SU-DHL-6 (cell line): ENCODE data around the gene SIRT4.

Source experiments
- H2AFZ ChIP-seq: fragments of 200-600 bp; sonication (generic); 2 replicates; pipeline ENCODE4 v1.6.1; 2014; ENCODE audit warnings: low read depth, mild to moderate bottlenecking, moderate library complexity, mixed read lengths, antibody characterized with exemption, low read length; ENCODE audit not compliant: severe bottlenecking
- H3F3A ChIP-seq: fragments of 200-600 bp; shearing (Covaris generic); 2 replicates; pipeline ENCODE4 v1.6.0; 2016; ENCODE audit warnings: antibody characterized with exemption, mild to moderate bottlenecking; ENCODE audit not compliant: insufficient read depth
- H3K27ac ChIP-seq: fragments of 200-600 bp; sonication (generic); 2 replicates; pipeline ENCODE4 v1.5.1; 2016; ENCODE audit warnings: low read depth, mild to moderate bottlenecking, low read length, moderate library complexity, mixed read lengths
- H3K27me3 ChIP-seq: fragments of 200-600 bp; sonication (generic), shearing (Covaris generic); 2 replicates; pipeline ENCODE4 v1.6.0; 2014; ENCODE audit warnings: mild to moderate bottlenecking, low read length
- H3K36me3 ChIP-seq: fragments of 200-600 bp; sonication (generic); 2 replicates; pipeline ENCODE4 v1.6.1; 2014; ENCODE audit warnings: mild to moderate bottlenecking, low read length, mixed read lengths
- H3K4me2 ChIP-seq: fragments of 300-600, 200-600 bp; shearing (Covaris generic), sonication (generic); 2 replicates; pipeline ENCODE4 v1.6.0; 2014; ENCODE audit warnings: low read length, low read depth, mild to moderate bottlenecking; ENCODE audit not compliant: poor library complexity, severe bottlenecking
- H3K4me3 ChIP-seq: fragments of 200-600 bp; sonication (generic); 2 replicates; pipeline ENCODE4 v1.5.1; 2014; ENCODE audit warnings: antibody characterized with exemption, low read length, mild to moderate bottlenecking, mixed read lengths; ENCODE audit not compliant: insufficient read depth, poor library complexity, severe bottlenecking
- H3K79me2 ChIP-seq: fragments of 200-600 bp; sonication (generic); 2 replicates; pipeline ENCODE4 v1.6.1; 2014; ENCODE audit warnings: mild to moderate bottlenecking, low read length, moderate library complexity; ENCODE audit not compliant: insufficient read depth
- H3K9ac ChIP-seq: fragments of 200-600 bp; sonication (generic); 2 replicates; pipeline ENCODE4 v1.7.0; 2014; ENCODE audit warnings: mild to moderate bottlenecking, low read length
- H3K9me2 ChIP-seq: fragments of 200-600 bp; sonication (generic); replicated peaks from 2 replicates; pipeline ENCODE4 v1.6.1; 2014; ENCODE audit warnings: low read length; ENCODE audit not compliant: insufficient read depth
- H3K9me3 ChIP-seq: fragments of 200-600 bp; sonication (generic); 2 replicates; pipeline ENCODE4 v1.6.1; 2014; ENCODE audit warnings: low read length, mixed read lengths; ENCODE audit not compliant: insufficient read depth
- H4K20me1 ChIP-seq: fragments of 200-600 bp; sonication (generic); 2 replicates; pipeline ENCODE4 v1.6.1; 2014; ENCODE audit warnings: low read depth, mild to moderate bottlenecking, antibody characterized with exemption, low read length, moderate library complexity, mixed read lengths
- CTCF ChIP-seq: fragments of 200-600 bp; sonication (generic); IDR thresholded peaks from one replicate; pipeline ENCODE4 v1.5.1; 2017; ENCODE audit warnings: antibody characterized with exemption, mild to moderate bottlenecking, low read length, moderate library complexity; ENCODE audit not compliant: insufficient read depth, poor library complexity, severe bottlenecking
- EZH2phosphoT487 ChIP-seq: fragments of 200-600 bp; sonication (generic), shearing (Covaris generic); conservative IDR thresholded peaks from 2 replicates; pipeline ENCODE4 v1.6.1; 2018; ENCODE audit warnings: mild to moderate bottlenecking, antibody characterized with exemption, low read length, moderate library complexity, mixed read lengths

SIRT4 gene

GRCh38 chr12:120290609-120291305 is 11.4 kb upstream of the SIRT4 start:
- no peaks in the 10 kb centered on the region for H3K9me2 ChIP-seq
- peak overlapping the region; percentile 73 for H3K4me2 ChIP-seq
- no peaks in the 10 kb centered on the region for H3K9me3 ChIP-seq
- H3K36me3 ChIP-seq: no peaks in the 10 kb centered on the region
- H3K4me3 ChIP-seq: no peak overlapping the region
- peak overlapping the region; percentile 14; the same call in 1 of the 2 replicates for H3K27ac ChIP-seq
- no peaks in the 10 kb centered on the region for H3K27me3 ChIP-seq
- no peaks in the 10 kb centered on the region for H3K79me2 ChIP-seq
- TF ChIP-seq EZH2phosphoT487 (no peak), CTCF (no peak)
- H2AFZ ChIP-seq: no peak overlapping the region
- peaks cover 39% of the 10 kb centered on the region for H3F3A ChIP-seq
- H4K20me1 ChIP-seq: no peaks in the 10 kb centered on the region
- peak overlapping the region; percentile 26; the same call in 1 of the 2 replicates for H3K9ac ChIP-seq

GRCh38 chr12:120292411-120292660 is 9.8 kb upstream of the SIRT4 start:
- peak overlapping the region; percentile 9 for H2AFZ ChIP-seq
- peak overlapping the region; percentile 73 for H3K4me2 ChIP-seq
- no peaks in the 10 kb centered on the region for H3K79me2 ChIP-seq
- no peaks in the 10 kb centered on the region for H3K9me2 ChIP-seq
- H4K20me1 ChIP-seq: no peaks in the 10 kb centered on the region
- no peaks in the 10 kb centered on the region for H3K9me3 ChIP-seq
- H3K9ac ChIP-seq: peak overlapping the region; percentile 66
- no peaks in the 10 kb centered on the region for H3K36me3 ChIP-seq
- H3K27ac ChIP-seq: peak overlapping the region; percentile 88
- no peaks in the 10 kb centered on the region for H3K27me3 ChIP-seq
- TF ChIP-seq EZH2phosphoT487 (no peak), CTCF (no peak)
- H3K4me3 ChIP-seq: peak overlapping the region; percentile 54
- H3F3A ChIP-seq: peaks cover 39% of the 10 kb centered on the region

GRCh38 chr12:120292661-120293531 is 9.2 kb upstream of the SIRT4 start, which contains the start of gene RNU4-1:
Gene RNU4-1, minus strand, starts transcription at chr12:120293237.
- no peaks in the 10 kb centered on the region for H3K27me3 ChIP-seq
- no peaks in the 10 kb centered on the region for H4K20me1 ChIP-seq
- peak within 1 kb of the TSS; percentile 54 for H3K4me3 ChIP-seq
- TF ChIP-seq EZH2phosphoT487 (no peak), CTCF (no peak)
- H3K4me2 ChIP-seq: peak within 1 kb of the TSS; percentile 73
- H3K9me3 ChIP-seq: no peaks in the 10 kb centered on the region
- peak within 1 kb of the TSS; percentile 88 for H3K27ac ChIP-seq
- no peaks in the 10 kb centered on the region for H3K9me2 ChIP-seq
- no peaks in the 10 kb centered on the region for H3K79me2 ChIP-seq
- H3K9ac ChIP-seq: peak within 1 kb of the TSS; percentile 66
- peaks cover 39% of the 10 kb centered on the region for H3F3A ChIP-seq
- H2AFZ ChIP-seq: peak within 1 kb of the TSS; percentile 58
- no peaks in the 10 kb centered on the region for H3K36me3 ChIP-seq
